ENCODE results near the gene DDX52.
"Not testable (repeated sequence)": the region's sequence is repeated elsewhere in the genome, so short reads cannot be mapped to it uniquely, and the experiment has no call there.

The DDX52 gene

DNA sequence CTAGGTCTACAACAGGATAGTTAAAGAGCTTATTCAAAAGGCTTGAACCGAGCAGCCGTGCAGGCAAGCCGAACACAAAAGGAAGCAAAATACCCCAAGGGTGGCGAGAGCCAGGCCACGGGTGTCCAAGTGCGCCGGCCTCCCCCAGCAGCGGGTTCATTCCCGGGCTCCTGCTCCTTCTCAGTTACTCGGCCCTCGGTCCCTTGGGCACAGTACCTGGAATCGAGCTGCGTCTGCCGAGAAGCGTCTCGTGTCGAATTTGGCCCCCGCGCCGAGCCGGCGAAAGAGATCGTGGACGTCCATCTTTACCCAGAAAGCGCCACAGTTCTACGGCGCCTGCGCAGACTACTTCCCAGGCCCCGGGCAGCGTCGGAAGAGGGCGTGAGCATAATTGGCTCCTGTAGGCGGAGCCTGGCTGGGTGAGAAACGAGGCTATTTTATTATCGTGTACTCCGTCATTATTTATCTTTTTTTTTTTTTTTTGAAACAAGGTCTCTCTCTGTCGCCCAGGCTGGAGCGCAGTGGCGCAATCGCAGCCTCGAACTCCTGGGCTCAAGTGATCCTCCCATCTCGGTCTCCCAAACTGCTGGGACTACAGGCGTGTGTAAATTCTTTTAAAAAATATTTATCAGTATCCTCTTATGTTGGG, at the start of gene DDX52:
Gene DDX52 (minus strand): TSS at position 329 of the 649 bp plus-strand sequence. CDS start 26 bp downstream, at position 303.
- H3K27ac ChIP-seq: peak within 1 kb of the TSS; percentile 70
- peak; percentile 58 for DNase-seq (ENCODE audit: low read depth, low spot score)

DNA sequence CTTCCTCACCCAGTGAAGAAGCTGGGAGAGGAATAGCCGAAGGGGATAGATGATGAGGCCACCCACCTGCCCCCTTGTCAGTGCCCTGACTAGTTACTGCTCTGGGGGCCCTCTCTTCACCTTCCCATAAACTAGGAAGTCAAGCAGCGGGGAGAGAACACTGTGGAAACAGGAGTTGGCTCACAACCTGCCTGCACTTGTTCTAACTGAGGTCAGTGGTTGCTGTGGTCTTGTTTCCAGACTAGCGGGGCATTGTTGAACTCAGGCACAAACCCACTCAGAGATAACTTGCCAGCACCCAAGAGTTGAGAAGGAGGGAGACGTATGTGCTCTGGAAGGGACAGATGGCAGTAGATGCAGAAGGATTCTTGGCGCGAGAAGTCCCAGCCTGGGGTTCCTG, 48.6 kb upstream of the DDX52 start:
- no peak for DNase-seq (ENCODE audit: low read depth, low spot score)
- H3K27ac ChIP-seq: peak overlapping the region; percentile 17

GRCh38 chr17:37689317-37689716, 46.1 kb upstream of the DDX52 start:
- no peak for DNase-seq (ENCODE audit: low read depth, low spot score)
- no peak overlapping the region for H3K27ac ChIP-seq

- H3K27ac ChIP-seq: no peak overlapping the region
- DNase-seq (ENCODE audit: low read depth, low spot score): no peak
These were observed 40.3 kb upstream of the DDX52 start for GRCh38 chr17:37683454-37683984.

- DNase-seq (ENCODE audit: low read depth, low spot score): no peak
- no peak overlapping the region for H3K27ac ChIP-seq
These were observed 38.8 kb upstream of the DDX52 start for GRCh38 chr17:37682007-37682406.

DNA sequence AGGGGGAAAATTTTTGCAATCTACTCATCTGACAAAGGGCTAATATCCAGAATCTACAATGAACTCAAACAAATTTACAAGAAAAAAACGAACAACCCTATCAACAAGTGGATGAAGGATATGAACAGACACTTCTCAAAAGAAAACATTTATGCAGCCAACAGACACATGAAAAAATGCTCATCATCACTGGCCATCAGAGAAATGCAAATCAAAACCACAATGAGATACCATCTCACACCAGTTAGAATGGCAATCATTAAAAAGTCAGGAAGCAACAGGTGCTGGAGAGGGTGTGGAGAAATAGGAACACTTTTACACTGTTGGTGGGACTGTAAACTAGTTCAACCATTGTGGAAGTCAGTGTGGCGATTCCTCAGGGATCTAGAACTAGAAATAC, 36.7 kb upstream of the DDX52 start:
- DNase-seq (ENCODE audit: low read depth, low spot score); H3K27ac ChIP-seq: not testable (repeated sequence)

DNA sequence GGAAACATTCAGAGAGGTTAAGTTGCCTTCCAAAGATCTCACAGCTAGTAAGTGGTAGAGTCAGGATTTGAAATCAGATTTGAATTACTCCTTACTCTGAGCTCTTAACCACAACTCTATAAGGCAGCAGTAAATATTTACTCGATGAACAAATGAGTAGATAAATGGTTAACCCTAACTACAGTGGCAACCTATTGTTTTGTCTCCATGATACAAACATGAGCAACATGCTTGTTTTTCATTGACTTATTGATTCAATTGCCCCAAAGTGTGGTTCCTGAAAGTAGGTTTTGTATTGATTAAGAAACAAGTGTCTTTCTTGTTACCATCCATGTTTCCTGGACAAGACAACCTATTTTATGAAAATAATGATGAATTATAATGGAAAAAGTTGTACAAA, 34.8 kb upstream of the DDX52 start:
- no peak overlapping the region for H3K27ac ChIP-seq
- no peak for DNase-seq (ENCODE audit: low read depth, low spot score)

DNA sequence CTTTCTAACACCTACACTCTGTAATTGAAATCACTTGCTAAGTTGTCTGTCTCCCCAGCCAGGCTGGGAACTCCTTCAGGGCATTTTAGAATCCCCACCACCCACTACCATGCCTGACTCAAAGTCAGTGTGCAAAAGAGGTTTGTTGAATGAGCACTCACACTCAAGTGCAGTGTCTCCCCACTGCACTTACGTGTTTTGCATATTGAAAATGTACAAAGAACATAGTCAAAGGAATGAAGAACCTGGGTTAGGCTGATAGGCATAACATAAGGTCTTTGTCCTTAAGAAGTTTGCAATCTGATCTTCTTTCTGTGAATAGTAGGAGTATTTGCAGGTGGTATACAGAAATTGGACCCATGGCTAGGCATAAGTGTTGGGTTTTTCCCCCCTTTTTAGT, 33.8 kb upstream of the DDX52 start:
- DNase-seq (ENCODE audit: low read depth, low spot score): no peak
- no peak overlapping the region for H3K27ac ChIP-seq

- DNase-seq (ENCODE audit: low read depth, low spot score): no peak
- no peak overlapping the region for H3K27ac ChIP-seq
These were observed 33.1 kb upstream of the DDX52 start for GRCh38 chr17:37676115-37676925.

- no peak for DNase-seq (ENCODE audit: low read depth, low spot score)
These were observed 31.3 kb upstream of the DDX52 start for GRCh38 chr17:37674511-37674910.

DNA sequence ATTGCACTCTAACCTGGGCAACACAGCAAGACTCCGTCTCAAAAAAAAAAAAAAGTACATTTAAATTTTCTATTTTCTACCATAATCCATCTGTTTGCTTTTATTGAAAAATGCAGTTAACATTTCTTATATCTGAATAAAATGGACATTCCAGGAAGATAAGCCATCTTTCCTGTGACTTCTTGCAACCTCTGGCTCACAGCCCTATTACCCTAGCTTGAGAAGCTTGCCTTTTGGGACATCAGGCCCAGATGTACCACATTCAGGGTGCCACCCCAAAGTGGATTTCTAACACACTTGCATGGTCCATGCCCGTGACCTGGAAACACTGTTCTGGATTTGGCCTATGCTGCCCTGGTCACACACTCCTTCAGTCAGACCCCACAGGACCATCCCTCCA, 30.1 kb upstream of the DDX52 start:
- DNase-seq (ENCODE audit: low read depth, low spot score): no peak
- H3K27ac ChIP-seq: no peak overlapping the region

More at GRCh38 chr17:37674511-37674910, 31.3 kb upstream of the DDX52 start:
- H3K27ac ChIP-seq: no peak overlapping the region

DNA sequence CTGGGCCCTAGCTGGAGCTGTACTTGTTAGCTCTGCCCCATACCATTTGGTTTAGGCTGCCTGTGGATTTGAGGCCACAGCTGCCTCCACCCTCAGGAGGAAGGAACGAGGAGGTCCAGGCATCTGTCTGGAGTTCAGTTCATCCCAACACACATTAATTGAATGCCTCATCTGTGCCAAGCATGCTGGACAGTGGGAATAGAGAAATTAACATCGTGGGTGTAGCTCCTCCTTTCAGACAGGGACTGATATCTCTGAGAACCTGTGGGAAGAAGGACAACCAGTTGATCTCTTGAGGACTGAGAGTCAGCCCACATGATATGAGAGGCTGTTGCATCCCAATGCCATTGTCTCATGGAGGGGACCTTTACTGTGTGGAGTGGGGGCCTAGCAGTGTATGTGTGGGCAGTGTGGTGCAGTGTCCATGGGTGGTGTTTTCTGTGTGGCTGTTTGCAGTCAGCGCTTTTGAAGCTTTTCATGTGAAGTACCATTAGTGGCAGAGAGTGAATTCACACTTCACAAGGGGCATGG, 29.4 kb upstream of the DDX52 start:
- peak overlapping the region; percentile 82 for H3K27ac ChIP-seq
- DNase-seq (ENCODE audit: low read depth, low spot score): no peak

DNA sequence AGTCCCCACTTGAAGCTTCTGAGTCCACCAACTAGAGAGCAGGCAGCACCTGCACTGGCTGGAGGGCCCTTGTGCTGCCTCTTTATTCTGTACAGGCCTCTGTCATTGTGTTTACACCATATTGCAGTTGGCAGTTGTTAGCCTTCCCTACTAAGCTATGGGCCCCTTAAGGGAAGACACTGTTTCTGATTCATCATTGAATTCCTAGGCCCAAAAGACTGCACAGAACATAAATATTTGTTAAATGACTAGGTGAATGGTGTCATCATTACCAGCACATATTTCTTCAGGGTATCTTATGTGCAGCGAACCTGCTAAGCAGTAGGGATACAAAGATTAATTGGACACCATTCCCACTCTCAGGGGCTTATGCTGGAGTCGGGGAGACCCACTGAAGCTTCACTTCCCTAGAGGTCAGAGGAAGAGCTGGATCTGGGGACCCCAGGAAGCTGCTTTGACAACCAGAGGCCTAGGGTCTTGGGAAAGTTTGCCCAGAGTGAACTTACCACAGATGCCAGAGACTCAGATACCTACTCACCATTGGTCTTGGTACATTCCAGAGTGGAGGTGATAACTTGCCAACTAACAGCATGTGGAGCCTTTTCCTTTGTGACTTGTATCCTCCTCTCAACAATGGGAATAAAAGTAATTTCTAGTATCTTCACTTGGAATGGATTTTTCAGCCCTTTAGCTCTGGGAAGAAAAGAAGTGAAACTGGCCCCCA, 28.7 kb upstream of the DDX52 start:
- H3K27ac ChIP-seq: peak overlapping the region; percentile 82
- DNase-seq (ENCODE audit: low read depth, low spot score): peak; percentile 63

DNA sequence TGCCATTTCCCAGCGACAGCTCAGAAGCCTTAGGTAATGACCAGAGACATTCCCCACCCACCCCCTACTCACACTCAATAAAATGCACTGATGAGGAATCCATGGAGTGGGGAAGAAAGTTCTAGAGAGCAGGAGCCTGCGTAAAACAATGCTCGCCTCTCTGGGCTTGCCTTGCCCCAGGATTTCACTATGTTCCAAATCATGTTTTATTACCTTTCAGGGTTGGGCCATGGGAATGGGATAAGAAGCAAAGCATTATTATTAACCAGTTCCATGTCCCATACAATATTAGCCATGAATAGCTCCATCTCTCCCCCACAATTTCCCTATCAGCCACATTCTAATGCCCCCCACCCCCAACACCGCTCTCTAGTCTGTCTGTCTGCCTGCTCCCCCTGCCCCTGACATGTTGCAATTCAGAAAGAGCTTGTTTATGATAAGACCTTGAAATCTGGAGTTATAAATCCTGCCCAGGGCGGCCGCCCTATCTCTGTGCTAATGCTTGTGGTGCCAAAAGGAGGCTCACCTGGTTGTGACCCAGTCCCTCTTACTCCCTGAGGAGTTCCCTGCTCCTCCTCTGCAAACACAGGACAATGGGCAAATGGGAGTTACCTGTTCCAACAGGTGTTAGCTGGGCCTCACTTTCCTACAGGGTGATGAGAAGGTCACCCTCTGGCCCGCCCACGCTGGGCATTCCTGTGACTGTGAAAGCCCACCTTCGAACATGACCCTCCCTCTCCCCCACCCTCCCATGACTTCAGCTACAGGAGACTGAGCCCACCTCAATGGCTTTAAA, 28.0 kb upstream of the DDX52 start:
- peak overlapping the region; percentile 82 for H3K27ac ChIP-seq
- no peak for DNase-seq (ENCODE audit: low read depth, low spot score)

- no peak overlapping the region for H3K27ac ChIP-seq
- no peak for DNase-seq (ENCODE audit: low read depth, low spot score)
These were observed 23.8 kb upstream of the DDX52 start for GRCh38 chr17:37667039-37667438.

GRCh38 chr17:37664214-37664613, 21.0 kb upstream of the DDX52 start:
- H3K27ac ChIP-seq: no peak overlapping the region
- no peak for DNase-seq (ENCODE audit: low read depth, low spot score)

DNA sequence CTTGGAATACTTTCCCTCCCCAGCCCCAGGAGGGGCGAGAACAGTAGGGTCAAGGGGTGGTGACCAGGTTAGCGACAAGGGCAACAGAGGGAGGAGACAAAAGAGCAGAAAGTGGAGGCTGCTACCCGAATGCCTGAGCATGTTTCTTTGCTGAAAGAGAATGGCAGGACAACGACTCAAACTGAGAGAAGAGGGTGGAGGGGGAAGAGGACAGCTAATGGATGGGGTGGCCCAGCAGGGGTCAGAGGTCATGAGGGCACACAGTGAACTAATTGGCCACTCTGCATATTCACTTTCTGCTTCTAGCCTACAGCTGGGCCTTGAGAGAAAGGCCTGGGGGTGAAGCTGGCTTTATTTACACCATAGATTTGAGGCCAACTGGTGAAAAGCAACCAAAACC, 19.1 kb upstream of the DDX52 start:
- H3K27ac ChIP-seq: no peak overlapping the region
- DNase-seq (ENCODE audit: low read depth, low spot score): no peak

GRCh38 chr17:37661400-37662014, 18.3 kb upstream of the DDX52 start:
- no peak for DNase-seq (ENCODE audit: low read depth, low spot score)

GRCh38 chr17:37659925-37660324, 16.7 kb upstream of the DDX52 start:
- no peak overlapping the region for H3K27ac ChIP-seq
- DNase-seq (ENCODE audit: low read depth, low spot score): no peak

More at GRCh38 chr17:37661400-37662014, 18.3 kb upstream of the DDX52 start:
- H3K27ac ChIP-seq: no peak overlapping the region

Data from epithelial cell of prostate (primary cell).